Measurements from ENCODE around the gene RABGAP1L. TPM values are rescaled to one million over a fixed set of nuclear protein-coding genes. Genes with fewer than 3 reads are reported as not detected.

Gene RABGAP1L
- total RNA-seq, 1 donor: 29.8 TPM

GRCh38 chr1:174954671-174955669 lies 795.6 kb downstream of the RABGAP1L start:
- no peak for TF ChIP-seq CTCF (IDR thresholded peaks at IDR 0.05; ENCODE audit: insufficient read depth, low read depth, low read length)
- DNase-seq (ENCODE audit: low read depth): no peak
- no peak overlapping the region for H3K4me3 ChIP-seq (ENCODE audit: low read depth, low read length)

- no peak for TF ChIP-seq CTCF (IDR thresholded peaks at IDR 0.05; ENCODE audit: insufficient read depth, low read depth, low read length)
- no peak overlapping the region for H3K4me3 ChIP-seq (ENCODE audit: low read depth, low read length)
These were observed 796.8 kb downstream of the RABGAP1L start for GRCh38 chr1:174956086-174956485.

GRCh38 chr1:174956976-174957375 lies 797.7 kb downstream of the RABGAP1L start:
- TF ChIP-seq CTCF (IDR thresholded peaks at IDR 0.05; ENCODE audit: insufficient read depth, low read depth, low read length): no peak
- DNase-seq (ENCODE audit: low read depth): no peak
- no peak overlapping the region for H3K4me3 ChIP-seq (ENCODE audit: low read depth, low read length)

More at GRCh38 chr1:174956086-174956485, 796.8 kb downstream of the RABGAP1L start:
- DNase-seq (ENCODE audit: low read depth): no peak

- TF ChIP-seq CTCF (IDR thresholded peaks at IDR 0.05; ENCODE audit: insufficient read depth, low read depth, low read length): no peak
- no peak overlapping the region for H3K4me3 ChIP-seq (ENCODE audit: low read depth, low read length)
- no peak for DNase-seq (ENCODE audit: low read depth)
These were observed 798.5 kb downstream of the RABGAP1L start for GRCh38 chr1:174957829-174958228.

- DNase-seq (ENCODE audit: low read depth): no peak
- TF ChIP-seq CTCF (IDR thresholded peaks at IDR 0.05; ENCODE audit: insufficient read depth, low read depth, low read length): no peak
- H3K4me3 ChIP-seq (ENCODE audit: low read depth, low read length): no peak overlapping the region
These were observed 799.1 kb downstream of the RABGAP1L start for GRCh38 chr1:174958396-174958795.

GRCh38 chr1:174960362-174960761 lies 801.0 kb downstream of the RABGAP1L start:
- no peak overlapping the region for H3K4me3 ChIP-seq (ENCODE audit: low read depth, low read length)
- no peak for TF ChIP-seq CTCF (IDR thresholded peaks at IDR 0.05; ENCODE audit: insufficient read depth, low read depth, low read length)
- DNase-seq (ENCODE audit: low read depth): no peak
